SU-DHL-6 (cell line): ENCODE measurements around the gene BDKRB2.

ENCODE experiments used
- EZH2phosphoT487 ChIP-seq: fragments of 200-600 bp; sonication (generic), shearing (Covaris generic); conservative IDR thresholded peaks from 2 replicates; pipeline ENCODE4 v1.6.1; 2018; ENCODE audit warnings: mild to moderate bottlenecking, antibody characterized with exemption, low read length, moderate library complexity, mixed read lengths
- TF ChIP-seq, protein P1 (sequence below): fragments of 200-600 bp; sonication (generic); IDR thresholded peaks from one replicate; pipeline ENCODE4 v1.5.1; 2017; ENCODE audit warnings: antibody characterized with exemption, mild to moderate bottlenecking, low read length, moderate library complexity; ENCODE audit not compliant: insufficient read depth, poor library complexity, severe bottlenecking

DNA sequence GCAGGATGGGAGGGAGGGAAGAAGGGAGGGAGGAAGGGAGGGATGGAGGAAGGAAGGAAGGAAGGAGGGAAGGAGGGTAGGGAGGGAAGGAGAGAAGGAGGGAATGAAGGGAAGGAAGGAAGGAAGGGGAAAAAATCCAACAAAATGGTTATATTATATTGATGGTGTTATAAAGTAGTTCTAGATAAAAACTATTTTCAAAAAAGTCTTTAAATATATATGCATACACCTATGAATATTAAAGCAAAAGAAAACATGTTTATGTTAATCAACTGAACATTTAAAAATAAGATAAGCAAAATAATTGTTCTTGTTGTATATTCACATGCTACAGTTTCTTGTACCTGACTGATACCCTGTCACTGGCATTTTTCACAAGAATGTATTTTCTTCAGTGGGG, 53.3 kb downstream of the BDKRB2 start:
- TF ChIP-seq, protein P1, sequence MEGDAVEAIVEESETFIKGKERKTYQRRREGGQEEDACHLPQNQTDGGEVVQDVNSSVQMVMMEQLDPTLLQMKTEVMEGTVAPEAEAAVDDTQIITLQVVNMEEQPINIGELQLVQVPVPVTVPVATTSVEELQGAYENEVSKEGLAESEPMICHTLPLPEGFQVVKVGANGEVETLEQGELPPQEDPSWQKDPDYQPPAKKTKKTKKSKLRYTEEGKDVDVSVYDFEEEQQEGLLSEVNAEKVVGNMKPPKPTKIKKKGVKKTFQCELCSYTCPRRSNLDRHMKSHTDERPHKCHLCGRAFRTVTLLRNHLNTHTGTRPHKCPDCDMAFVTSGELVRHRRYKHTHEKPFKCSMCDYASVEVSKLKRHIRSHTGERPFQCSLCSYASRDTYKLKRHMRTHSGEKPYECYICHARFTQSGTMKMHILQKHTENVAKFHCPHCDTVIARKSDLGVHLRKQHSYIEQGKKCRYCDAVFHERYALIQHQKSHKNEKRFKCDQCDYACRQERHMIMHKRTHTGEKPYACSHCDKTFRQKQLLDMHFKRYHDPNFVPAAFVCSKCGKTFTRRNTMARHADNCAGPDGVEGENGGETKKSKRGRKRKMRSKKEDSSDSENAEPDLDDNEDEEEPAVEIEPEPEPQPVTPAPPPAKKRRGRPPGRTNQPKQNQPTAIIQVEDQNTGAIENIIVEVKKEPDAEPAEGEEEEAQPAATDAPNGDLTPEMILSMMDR, result no peak
- no peak for TF ChIP-seq EZH2phosphoT487
